GM12878 (cell line): ENCODE measurements around the gene LTB. TPM values are rescaled to one million over a fixed set of nuclear protein-coding genes. Genes with fewer than 3 reads are reported as not detected.

Experiments
- ATAC-seq: fragments of 200-7000 bp; cut with Tn5 transposase; 3 replicates; pipeline ENCODE4 v1.9.1; 2020; ENCODE audit warnings: mild to moderate bottlenecking, moderate library complexity
- BruUV-seq: library from RNA; stranded (reverse); fragments of 400-500 nt; replicated peaks from 2 replicates; lab custom pipeline; 2021; lab: Mats Ljungman, UMichigan
- CTCF ChIA-PET: fragments of 300-600 bp; sonication (Branson Sonifier 250); formaldehyde crosslinking; extraction: SDS; loops from one replicate; lab custom pipeline; 2021; ENCODE audit warnings: inconsistent platforms; lab: Yijun Ruan, JAX
- POLR2A ChIA-PET: fragments of 350-600 bp; formaldehyde crosslinking; extraction: SDS; loops from one replicate; lab custom pipeline; 2021; ENCODE audit warnings: inconsistent platforms; lab: Charles Lee
- RAD21 ChIA-PET: fragments of 300-600 bp; sonication (Branson Sonifier 250); formaldehyde crosslinking; loops from one replicate; lab custom pipeline; 2023; ENCODE audit warnings: antibody characterized with exemption; ENCODE audit not compliant: unreplicated experiment; lab: Charles Lee
- SMC1A ChIA-PET: fragments of 300-600 bp; sonication (Branson Sonifier 250); formaldehyde crosslinking; loops from one replicate; lab custom pipeline; 2023; ENCODE audit not compliant: unreplicated experiment, uncharacterized antibody; lab: Charles Lee
- DNase-seq: peaks from one replicate; pipeline ENCODE4 v3.0.0-alpha.2; 2011; ENCODE audit warnings: low read depth, low spot score
- FAIRE-seq: peaks from 3 replicates; lab custom pipeline; 2011; peaks lifted over from hg19 to GRCh38; lab: Jason Lieb, UNC
- H2AFZ ChIP-seq: 2 replicates; pipeline ENCODE4 v1.6.0; 2011; ENCODE audit warnings: low read depth, low read length, control low read depth; ENCODE audit not compliant: control insufficient read depth
- H3K27ac ChIP-seq: 2 replicates; pipeline ENCODE4 v1.5.1; 2011; ENCODE audit warnings: control low read depth; ENCODE audit not compliant: control insufficient read depth, insufficient read depth
- H3K27me3 ChIP-seq, 2 experiments: replicated peaks in 1 of 2; 2 replicates each; pipeline versions ENCODE4 v1.6.0 to v1.6.1; 2011; ENCODE audit warnings: low read length in 1 of 2; ENCODE audit not compliant: control insufficient read depth in 2 of 2, insufficient read depth in 2 of 2
- H3K36me3 ChIP-seq, 2 experiments: 2 replicates each; pipeline ENCODE4 v1.5.1; 2011; ENCODE audit warnings: low read length in 1 of 2; ENCODE audit not compliant: control insufficient read depth in 2 of 2, insufficient read depth in 2 of 2
- H3K4me1 ChIP-seq: 2 replicates; pipeline ENCODE4 v1.6.1; 2011; ENCODE audit warnings: mild to moderate bottlenecking, low read length, moderate library complexity, mixed read lengths; ENCODE audit not compliant: control insufficient read depth, insufficient read depth
- H3K4me2 ChIP-seq: 2 replicates; pipeline ENCODE4 v1.6.0; 2011; ENCODE audit warnings: control low read depth; ENCODE audit not compliant: control insufficient read depth, insufficient read depth
- H3K4me3 ChIP-seq: fragments of 200-600 bp; sonication (generic); 2 replicates; pipeline ENCODE4 v1.5.1; 2016
- H3K79me2 ChIP-seq: 2 replicates; pipeline ENCODE4 v1.6.0; 2011; ENCODE audit warnings: low read length; ENCODE audit not compliant: control insufficient read depth, insufficient read depth
- H3K9ac ChIP-seq: 2 replicates; pipeline ENCODE4 v1.8.0; 2011; ENCODE audit warnings: low read length, control low read depth, mixed read lengths; ENCODE audit not compliant: control insufficient read depth, insufficient read depth
- H3K9me3 ChIP-seq: replicated peaks from 3 replicates; pipeline ENCODE4 v1.5.1; 2011; ENCODE audit warnings: mild to moderate bottlenecking, low read length; ENCODE audit not compliant: control insufficient read depth, insufficient read depth
- H4K20me1 ChIP-seq: 2 replicates; pipeline ENCODE4 v1.6.0; 2011; ENCODE audit not compliant: control insufficient read depth, insufficient read depth
- BACH1 ChIP-seq: fragments of 450-650 bp; IDR thresholded peaks from 2 replicates; pipeline ENCODE4 v1.6.1; 2017; ENCODE audit warnings: mild to moderate bottlenecking, borderline replicate concordance
- EP300 ChIP-seq, 2 experiments: fragments of 150-350 bp in 1 of 2; IDR thresholded peaks; 2 replicates each; pipeline ENCODE4 v1.6.1; 2011 to 2012; ENCODE audit warnings: low read depth in 2 of 2, low read length in 2 of 2, borderline replicate concordance in 1 of 2, improper control_type of control experiment in 1 of 2, inconsistent platforms in 1 of 2; ENCODE audit not compliant: control insufficient read depth in 1 of 2
- GATAD2B ChIP-seq: fragments of 450-650 bp; conservative IDR thresholded peaks from 2 replicates; pipeline ENCODE4 v1.6.1; 2017; ENCODE audit warnings: low read depth, mild to moderate bottlenecking, moderate library complexity
- HDGF ChIP-seq: fragments of 450-650 bp; IDR thresholded peaks from 2 replicates; pipeline ENCODE4 v1.6.1; 2016; ENCODE audit warnings: antibody characterized with exemption
- IKZF1 ChIP-seq: fragments of 450-650 bp; conservative IDR thresholded peaks from 2 replicates; pipeline ENCODE4 v1.6.1; 2017; ENCODE audit warnings: antibody characterized with exemption, mild to moderate bottlenecking
- NR2C2 ChIP-seq: IDR thresholded peaks from 2 replicates; pipeline ENCODE4 v1.6.1; 2011; ENCODE audit warnings: borderline replicate concordance, low read depth; ENCODE audit not compliant: control insufficient read depth, insufficient read length
- ZNF622 ChIP-seq: fragments of 450-650 bp; IDR thresholded peaks from 2 replicates; pipeline ENCODE4 v1.6.1; 2017; ENCODE audit warnings: mild to moderate bottlenecking, inconsistent platforms
- WGBS: methylation state at CpG from one replicate; pipeline ENCODE4 v1.1.6; 2016; ENCODE audit warnings: low lambda C conversion rate; ENCODE audit not compliant: insufficient replicate concordance, insufficient coverage; ENCODE audit errors: missing lambda C conversion rate; 5-methylcytosine and 5-hydroxymethylcytosine counted together
- in situ Hi-C: fragments of 300-500 bp; cut with MboI; formaldehyde crosslinking; loops from 9 replicates; pipeline ENCODE4 v1.14.3; 2018; ENCODE audit warnings: mixed read lengths
- intact Hi-C: fragments of 100-400 bp; cut with micrococcal nuclease; formaldehyde crosslinking; loops from one replicate; pipeline ENCODE4 v1.14.2; 2022; ENCODE audit not compliant: unreplicated experiment
- polyA plus RNA-seq, 11 experiments: library from polyadenylated mRNA; depleted of rRNA in 4 of 11; unstranded in 6 of 11; stranded (reverse) in 5 of 11; fragments of >200 nt; fragmentation: Nextera tagmentation in 4 of 11; fragmentation: Illumina TruSeq in 1 of 11; extraction: Ambion mirVana in 4 of 11; extraction: Trizol in 1 of 11; gene quantifications; 1 replicate in 1 of 11; 2 replicates in 10 of 11; pipeline versions ENCODE4 v1.2.1 to v1.2.3, GENCODE V29; 2011 to 2016; ENCODE audit warnings: inconsistent platforms in 2 of 11, missing spikeins in 2 of 11, low read depth in 1 of 11
- total RNA-seq, 4 experiments: library from RNA; depleted of rRNA in 3 of 4; stranded (reverse); fragments of >200 nt in 3 of 4; fragmentation: Illumina TruSeq in 1 of 4; extraction: Trizol in 1 of 4; gene quantifications; 2 replicates each; pipeline versions ENCODE4 v1.2.1 to v1.2.3, GENCODE V29; 2013 to 2021

The LTB gene
- total and polyA plus RNA-seq, 10 of the 15 experiments (the other 5 are each of a cell fraction or from before 2014, with no cell fraction given) = 0.71 to 74.3 (median 20.0) TPM

GRCh38 chr6:31586599-31587281, 4.5 kb upstream of the LTB start (continued):
- TF ChIP-seq ZNF622 (no peak), HDGF (peak; percentile 62; the same call in 1 of the 2 replicates), NR2C2 (no peak), IKZF1 (peak; percentile 61; the same call in 1 of the 2 replicates), BACH1 (no peak), EP300 (IDR thresholded peaks at IDR 0.05; ENCODE audit: borderline replicate concordance in 1 of 2, control insufficient read depth in 1 of 2, low read depth in 2 of 2, low read length in 2 of 2) (no peak)

DNA sequence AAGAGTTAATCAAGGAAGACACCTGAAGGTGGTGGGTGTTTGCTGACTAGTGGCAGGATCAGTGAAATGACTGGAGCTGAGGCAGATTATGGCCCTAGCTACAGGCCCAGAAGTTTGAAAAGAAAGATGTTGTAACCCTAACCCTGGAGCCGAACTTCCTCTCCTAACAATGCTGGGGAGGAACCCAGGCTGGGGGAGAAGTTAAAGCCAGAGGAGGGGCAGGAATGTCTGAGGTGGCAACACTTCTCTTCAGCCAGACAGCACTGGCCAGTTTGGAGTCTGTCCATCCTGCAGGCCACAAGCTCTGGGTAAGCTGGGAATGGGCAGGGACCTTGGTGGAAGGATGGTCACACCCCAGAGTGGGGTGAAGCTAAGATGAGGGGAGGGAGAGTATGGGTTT, 3.8 kb upstream of the LTB start, which contains the start of gene LST1:
LST1 (plus strand) TSS at position 270 of the 400 bp plus-strand sequence. CDS start 1,023 bp downstream, outside the sequence.
- no peak for FAIRE-seq
- SMC1A ChIA-PET = interaction anchor here (1.4 to 45.5 kb wide), 4 partner anchors 9 to 94 kb away, joined by 3 to 1989 read pairs (median 290); partner anchors contain the start of genes ATP6V1G2, DDX39B, LTA and NCR3
- Histone ChIP-seq H3K9me3 (no peaks in the 10 kb centered on the region), H3K4me1 (peaks cover 46% of the 10 kb centered on the region), H3K4me2 (peak within 1 kb of the TSS; percentile 60), H4K20me1 (no peaks in the 10 kb centered on the region), H3K27me3 (no peaks in the 10 kb centered on the region), H3K4me3 (peak within 1 kb of the TSS; percentile 68; the same call in 1 of the 2 replicates)
- in situ Hi-C loops = no loop called here
- 50% methylated on average over 1 of the region's 1 CpG for WGBS
- RAD21 ChIA-PET = interaction anchor here (1.2 to 17.5 kb wide), 5 partner anchors 10 to 93 kb away, joined by 4 to 620 read pairs (median 53); partner anchors contain the start of genes ATP6V1G2, LTA, NCR3 and NFKBIL1
- no peak for TF ChIP-seq GATAD2B
- TF ChIP-seq, all 136 proteins: peak for 0
- DNase-seq (no peak), ATAC-seq (no peak)
- intact Hi-C loops = no loop called here
- H2AFZ ChIP-seq = peak within 1 kb of the TSS; percentile 54
- POLR2A ChIA-PET = interaction anchor here (0.6 to 17.1 kb wide), 8 partner anchors 10 to 221 kb away, joined by 3 to 282 read pairs (median 10); partner anchors contain the start of genes ATP6V1G2, LSM2, LTA and NCR3
- peaks cover 20% of the 10 kb centered on the region for H3K79me2 ChIP-seq
- CTCF ChIA-PET = interaction anchor here (1.3 to 31.0 kb wide), 5 partner anchors 6 to 92 kb away, joined by 3 to 2098 read pairs (median 789); partner anchors contain the start of genes ATP6V1G2, DDX39B, LST1 and LTA
- peak within 1 kb of the TSS; percentile 51 for H3K9ac ChIP-seq
- no TSS peak for BruUV-seq
- peak within 1 kb of the TSS; percentile 75 for H3K27ac ChIP-seq
- no peaks in the 10 kb centered on the region; a peak in 1 of 4 replicates for H3K36me3 ChIP-seq
